Stimulated activated CD4-positive, alpha-beta T cell treated with anti-CD3 and anti-CD28 coated beads, Interleukin-15, amount 100 ng/mL, for 1 hour (primary cell): Measurements from ENCODE around the gene YIPF4.
"Not testable (repeated sequence)": the region's sequence is repeated elsewhere in the genome, so short reads cannot be mapped to it uniquely, and the experiment has no call there.

Experiments used
- DNase-seq, 2 donors: peaks; one replicate each; pipeline ENCODE4 v3.0.0-alpha.2; 2020; ENCODE audit warnings: low read depth in 1 of 2, low spot score in 1 of 2

YIPF4 gene

DNA sequence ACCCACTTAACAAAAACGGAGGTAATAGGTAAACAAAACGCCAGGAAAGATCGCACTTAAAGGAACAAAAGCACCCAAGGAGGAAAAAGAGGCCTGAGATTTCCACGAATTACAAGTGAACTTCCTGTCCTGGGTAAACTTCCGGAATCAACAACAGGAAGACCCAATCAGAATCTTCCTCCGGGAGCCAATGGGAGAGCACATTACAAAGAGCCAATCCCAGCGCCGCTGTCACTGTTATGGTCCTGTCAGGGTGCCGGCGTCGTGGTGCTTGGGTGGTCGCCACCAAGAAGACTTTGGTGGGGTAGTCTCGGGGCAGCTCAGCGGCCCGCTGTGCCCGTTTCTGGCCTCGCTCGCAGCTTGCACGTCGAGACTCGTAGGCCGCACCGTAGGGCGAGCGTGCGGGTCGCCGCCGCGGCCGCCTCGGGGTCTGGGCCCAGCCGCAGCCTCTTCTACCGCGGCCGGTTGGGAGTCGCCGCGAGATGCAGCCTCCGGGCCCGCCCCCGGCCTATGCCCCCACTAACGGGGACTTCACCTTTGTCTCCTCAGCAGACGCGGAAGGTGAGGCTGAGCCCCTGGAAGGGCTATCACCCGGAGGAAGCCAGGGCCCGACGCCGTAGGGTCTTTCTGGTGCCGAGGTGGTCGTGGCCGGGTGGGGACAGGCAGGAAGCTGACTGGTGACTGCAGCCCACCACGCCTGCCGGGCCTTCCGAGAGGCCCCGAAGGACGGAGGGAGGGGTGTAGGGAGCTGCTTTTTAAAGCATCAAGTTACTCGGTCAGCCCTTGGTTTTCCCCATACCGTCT lies at the start of gene YIPF4:
Gene YIPF4 (plus strand): TSS at position 231 of the 804 bp plus-strand sequence. CDS start 252 bp downstream, at position 483.
- DNase-seq = peak; percentile 74 to 83

DNA sequence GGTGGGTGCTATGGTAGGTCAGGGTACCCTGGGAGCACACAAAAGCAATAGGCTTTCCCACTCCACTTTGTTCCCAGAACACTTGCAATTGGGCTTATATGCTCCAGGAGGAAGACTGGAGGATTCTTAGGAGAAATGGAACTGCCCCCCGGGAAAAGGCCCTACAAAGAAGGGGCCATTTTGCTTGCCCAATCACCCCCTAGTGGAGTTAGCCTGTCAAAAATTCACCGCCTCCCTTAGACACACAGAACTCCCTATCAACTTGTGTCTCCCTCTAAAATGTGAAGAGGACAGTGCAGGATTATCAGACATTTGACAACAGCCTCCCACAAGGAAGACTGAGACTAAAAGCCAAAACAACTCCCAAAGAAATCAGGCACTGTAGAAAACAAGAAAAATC lies 49.5 kb upstream of the YIPF4 start:
- no peak for DNase-seq

DNA sequence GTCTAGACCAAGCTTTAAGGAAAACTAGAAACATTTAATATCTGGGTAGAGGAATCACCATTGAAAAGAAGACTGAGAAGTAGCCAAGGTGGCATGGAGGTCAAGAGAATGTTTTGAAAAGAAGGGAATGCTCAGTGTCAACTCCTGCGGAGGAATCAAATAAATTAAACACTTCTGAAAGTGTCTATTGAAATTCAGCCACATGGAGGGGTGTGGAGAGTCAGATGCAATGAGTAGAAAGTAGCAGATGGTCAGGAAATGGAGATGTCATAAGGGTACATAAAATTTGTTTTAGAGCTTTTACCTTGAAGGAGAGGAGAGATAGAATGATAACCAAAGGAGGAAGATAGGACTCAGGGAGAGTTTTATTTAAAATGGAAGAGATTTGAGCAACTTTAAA lies 48.1 kb upstream of the YIPF4 start:
- no peak for DNase-seq

GRCh38 chr2:32231959-32232358 lies 45.7 kb upstream of the YIPF4 start:
- DNase-seq = no peak

- DNase-seq = no peak
Measured at GRCh38 chr2:32235315-32235714, 42.4 kb upstream of the YIPF4 start.

DNA sequence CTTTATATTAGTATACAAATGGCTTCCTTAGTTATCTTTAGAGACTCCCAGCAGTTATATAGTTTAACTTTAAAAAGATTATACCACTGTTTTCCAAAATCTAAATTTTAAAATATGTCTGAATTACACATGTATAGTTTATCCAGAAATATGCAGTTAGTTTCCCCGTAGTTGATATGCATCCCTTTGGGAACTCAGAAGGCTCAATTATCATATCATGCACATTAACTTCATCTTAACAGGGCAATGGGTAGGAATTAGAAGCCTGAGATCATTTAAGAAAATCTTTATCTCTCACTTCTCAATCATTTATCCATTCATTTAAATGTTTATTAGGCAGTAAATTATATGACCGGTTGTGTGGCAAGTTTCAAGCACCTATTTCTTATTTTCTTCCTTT lies 40.2 kb upstream of the YIPF4 start:
- DNase-seq = no peak

DNA sequence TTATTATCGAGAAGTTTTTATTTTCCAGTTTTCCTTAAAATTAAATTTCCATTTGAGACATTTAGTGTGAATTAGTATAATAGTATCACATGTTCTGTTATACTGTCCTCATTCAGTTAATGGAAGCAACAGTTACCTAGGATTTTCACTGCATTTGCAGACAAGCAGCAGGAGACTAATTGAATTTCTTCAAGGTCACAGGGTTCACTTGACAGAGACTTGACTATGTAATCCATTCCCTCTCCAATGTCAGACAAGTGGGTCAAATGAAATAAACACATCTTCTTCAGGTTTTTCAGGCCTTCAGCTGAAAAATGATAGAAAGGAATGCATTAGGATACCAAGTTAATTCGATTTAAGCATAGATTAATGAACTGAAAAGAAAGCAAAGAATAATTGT lies 39.7 kb upstream of the YIPF4 start:
- DNase-seq = no peak

DNA sequence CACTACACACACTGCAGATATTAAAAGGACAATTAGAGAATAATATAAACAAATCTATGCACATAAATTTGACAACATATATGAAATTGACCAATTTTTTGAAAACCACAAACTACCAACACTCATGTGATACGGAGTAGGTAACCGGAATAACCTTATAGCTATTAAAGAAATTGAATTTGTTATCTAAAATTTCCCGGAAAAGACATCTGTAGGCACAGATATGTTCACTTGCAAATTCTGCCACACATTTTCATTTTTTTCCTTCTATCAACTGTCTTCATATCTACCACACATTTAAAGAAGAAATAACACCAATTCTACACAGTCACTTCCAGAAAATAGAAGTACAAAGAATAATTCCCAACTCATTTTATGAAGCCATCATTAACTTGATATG lies 35.4 kb upstream of the YIPF4 start:
- DNase-seq = no peak

DNA sequence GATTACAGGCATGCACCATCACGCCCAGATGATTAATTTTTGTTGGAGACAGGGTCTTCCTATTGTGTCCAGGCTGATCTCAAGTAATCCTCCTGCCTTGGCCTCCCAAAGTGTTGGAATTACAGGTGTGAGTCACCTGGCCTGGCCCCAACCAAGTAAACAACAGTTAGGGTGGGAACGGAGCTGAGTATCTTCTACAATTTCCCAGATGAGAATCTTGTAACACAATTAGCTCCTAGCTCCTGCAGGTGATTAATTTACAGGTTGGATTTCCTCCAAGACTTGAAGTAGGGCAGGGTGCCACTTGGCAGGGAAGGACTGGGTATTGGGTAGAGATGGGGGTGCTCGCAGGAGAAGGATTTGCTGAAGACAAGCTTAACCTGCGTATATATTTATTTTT lies 30.8 kb upstream of the YIPF4 start:
- no peak for DNase-seq

DNA sequence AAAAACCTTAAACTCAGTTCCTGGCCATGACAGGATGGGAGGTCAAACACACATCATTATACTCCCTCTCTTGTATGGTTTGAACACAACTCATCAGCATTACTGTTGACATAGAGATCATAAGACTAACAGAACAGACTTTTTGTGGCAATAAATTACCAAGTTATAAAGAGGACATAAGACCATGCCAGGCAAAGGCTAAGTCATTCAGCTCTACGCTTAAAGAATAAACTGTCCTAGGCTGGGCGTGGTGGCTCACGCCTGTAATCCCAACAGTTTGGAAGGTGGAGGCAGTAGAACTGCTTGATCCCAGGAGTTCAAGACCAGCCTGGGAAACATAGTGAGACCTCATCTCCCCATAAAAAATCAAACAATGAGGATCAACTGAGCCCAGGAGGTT lies 29.4 kb upstream of the YIPF4 start:
- no peak for DNase-seq

DNA sequence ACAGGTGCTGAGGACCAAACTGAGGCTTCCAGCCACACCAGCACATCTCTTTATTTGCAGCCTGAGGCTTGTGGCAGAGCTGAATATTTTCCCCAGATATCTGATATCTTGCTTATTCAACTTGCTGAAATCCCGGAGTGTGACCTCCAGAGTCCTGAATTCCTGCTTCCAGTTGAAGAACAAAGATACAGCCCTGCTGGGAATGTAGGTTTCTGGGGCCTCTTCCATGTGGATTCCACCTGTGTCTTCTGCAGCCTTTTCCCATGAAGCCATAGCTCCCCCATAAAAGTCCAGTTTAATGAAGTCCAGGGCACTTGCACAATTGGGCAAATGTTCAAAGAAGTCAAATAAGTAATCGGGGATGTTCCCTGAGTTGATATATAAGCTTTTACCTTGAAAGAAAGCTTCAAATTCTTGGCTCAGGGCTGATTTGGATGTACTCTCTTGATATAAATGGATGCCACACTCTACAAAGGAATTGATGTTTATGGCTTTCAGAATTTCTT lies 27.9 kb upstream of the YIPF4 start:
- no peak for DNase-seq

DNA sequence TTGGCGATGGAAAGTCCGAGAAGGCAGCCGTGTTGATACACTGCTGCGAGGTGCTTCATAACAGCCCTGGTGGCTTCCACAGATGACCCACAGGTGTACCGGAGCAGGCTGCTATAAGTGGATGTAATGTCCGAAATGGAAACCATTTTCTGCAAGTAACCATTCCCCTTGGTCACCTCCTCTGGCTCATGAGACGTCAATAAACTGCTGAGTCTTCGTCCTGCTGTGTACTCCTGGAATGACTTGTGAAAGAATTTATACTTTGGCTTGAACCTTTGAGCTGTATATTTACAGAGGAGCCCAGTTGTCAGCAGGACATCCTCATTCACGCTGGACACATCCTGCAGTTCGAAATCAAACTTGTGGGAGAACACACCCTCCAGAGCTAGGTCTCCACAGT lies 27.4 kb upstream of the YIPF4 start:
- no peak for DNase-seq

GRCh38 chr2:32258242-32258641 lies 19.5 kb upstream of the YIPF4 start:
- no peak for DNase-seq

DNA sequence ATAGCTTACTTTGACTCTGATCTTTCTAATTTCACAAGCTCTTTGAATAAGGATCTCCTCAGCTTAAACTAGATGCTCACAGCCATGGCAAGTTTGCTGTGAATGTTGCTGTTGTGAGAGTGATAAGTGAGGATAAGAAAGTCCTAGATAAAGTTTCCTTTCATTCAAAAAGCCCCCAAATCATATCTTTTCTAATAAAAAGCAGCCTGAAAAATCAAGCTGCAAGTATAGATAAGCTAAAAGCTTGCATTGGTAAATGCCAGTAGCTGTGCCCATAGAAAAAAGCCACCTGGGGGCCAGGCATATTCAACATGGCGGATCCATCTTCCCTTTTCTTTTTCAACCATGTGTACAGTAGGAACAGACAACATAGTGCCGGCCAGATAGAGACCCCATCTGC lies 17.3 kb upstream of the YIPF4 start:
- DNase-seq = no peak

DNA sequence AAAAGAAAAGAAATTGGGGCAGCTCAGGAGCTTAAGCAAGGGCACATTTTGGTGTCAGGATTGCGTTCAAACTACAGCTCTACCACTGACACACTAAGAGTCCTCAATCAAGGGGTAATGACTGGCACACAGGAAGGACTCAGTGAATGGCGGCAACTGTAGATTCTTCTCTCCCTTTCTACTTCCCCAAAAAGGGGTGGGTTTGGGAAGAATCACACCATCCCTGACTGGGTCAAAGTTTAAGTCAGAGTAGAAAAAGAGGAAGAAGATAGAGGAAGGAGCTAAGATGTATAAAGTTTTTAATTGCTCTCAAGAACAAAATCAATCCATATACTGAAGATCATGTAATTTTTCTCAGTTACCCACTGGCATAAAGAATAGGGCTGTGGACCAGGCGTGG lies 15.6 kb upstream of the YIPF4 start:
- no peak for DNase-seq

- DNase-seq = no peak
Measured at GRCh38 chr2:32264422-32265105, 13.1 kb upstream of the YIPF4 start, which contains the start of gene NLRC4. Gene NLRC4, minus strand, starts transcription at chr2:32264886. Its CDS starts 8,111 bp downstream, at chr2:32256775.

DNA sequence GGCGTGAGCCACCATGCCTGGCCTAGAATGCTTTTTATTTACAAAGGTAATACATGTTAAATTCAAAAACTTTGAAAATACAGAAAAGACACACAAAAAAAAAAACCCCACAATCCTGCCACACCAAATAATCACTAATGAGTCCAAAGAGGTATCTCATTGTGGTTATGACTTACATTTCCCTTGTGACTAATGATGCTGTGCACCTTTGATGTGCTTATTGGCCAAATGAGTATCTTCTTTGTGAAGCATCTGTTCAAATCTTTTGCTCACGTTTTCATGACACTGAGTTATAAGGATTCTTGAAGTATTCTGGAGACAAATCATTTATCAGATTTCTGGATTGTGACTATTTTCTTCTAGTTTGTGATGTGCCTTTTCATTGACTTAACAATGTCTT lies 6.6 kb upstream of the YIPF4 start:
- no peak for DNase-seq

GRCh38 chr2:32272279-32272678 lies 5.4 kb upstream of the YIPF4 start:
- no peak for DNase-seq

GRCh38 chr2:32274289-32274688 lies 3.4 kb upstream of the YIPF4 start:
- no peak for DNase-seq

- DNase-seq = not testable (repeated sequence)
Measured at GRCh38 chr2:32275790-32276189, 1.9 kb upstream of the YIPF4 start.

DNA sequence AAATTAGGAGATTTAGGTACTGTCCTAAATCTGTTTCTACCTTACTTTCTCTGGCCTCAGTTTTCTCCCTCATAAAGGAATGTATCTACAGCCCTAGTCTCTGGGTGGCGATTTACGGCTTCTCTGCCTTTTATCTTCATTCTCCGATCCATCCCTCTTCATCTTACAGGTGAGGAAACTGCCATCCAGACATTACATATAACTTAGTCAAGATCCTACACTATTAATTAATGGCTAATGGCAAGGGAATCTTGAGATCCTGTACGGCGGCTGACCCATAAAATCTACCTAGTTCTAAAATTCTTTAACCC lies 386 bp upstream of the YIPF4 start:
- no peak for DNase-seq

- DNase-seq = no peak
Measured at GRCh38 chr2:32278478-32278853, 762 bp downstream of the YIPF4 start.

- no peak for DNase-seq
Measured at GRCh38 chr2:32284321-32284720, 6.6 kb downstream of the YIPF4 start.
